Measurements from ENCODE around the gene CDH11. TPM values are rescaled to one million over a fixed set of nuclear protein-coding genes. Genes with fewer than 3 reads are reported as not detected.

CDH11 gene
- total RNA-seq, 4 donors from 2014 or later = 22.4 to 47.8 (median 35.6) TPM

DNA sequence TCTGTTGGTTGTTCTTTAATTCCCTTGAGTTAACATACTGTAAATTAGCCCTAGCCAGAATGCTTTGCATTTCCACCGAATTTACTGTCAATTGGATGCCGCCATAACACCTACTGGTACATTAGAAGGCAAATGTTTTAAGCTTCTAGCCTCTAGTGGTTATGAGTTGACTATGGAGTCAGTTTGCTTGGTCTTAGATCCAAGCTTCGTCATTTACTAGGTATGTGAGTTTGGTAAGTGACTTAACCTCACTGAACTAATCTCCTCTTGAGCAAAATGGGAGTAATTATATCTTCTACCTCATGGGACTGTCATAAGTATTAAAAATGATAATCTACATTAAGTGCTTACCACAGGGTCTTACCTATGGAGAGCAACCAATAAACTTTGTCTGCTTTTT lies 20.4 kb upstream of the CDH11 start:
- H3K27me3 ChIP-seq = no peaks in the 10 kb centered on the region
- H3K27ac ChIP-seq (replicated peaks in 1 of 4) = no peak overlapping the region
- no peaks in the 10 kb centered on the region for H3K4me1 ChIP-seq
- 95% methylated on average over 3 of the region's 3 CpGs for WGBS
- no peaks in the 10 kb centered on the region for H3K9me3 ChIP-seq
- H3K36me3 ChIP-seq = no peaks in the 10 kb centered on the region
- no peak overlapping the region for H3K4me3 ChIP-seq
- TF ChIP-seq, protein P1, sequence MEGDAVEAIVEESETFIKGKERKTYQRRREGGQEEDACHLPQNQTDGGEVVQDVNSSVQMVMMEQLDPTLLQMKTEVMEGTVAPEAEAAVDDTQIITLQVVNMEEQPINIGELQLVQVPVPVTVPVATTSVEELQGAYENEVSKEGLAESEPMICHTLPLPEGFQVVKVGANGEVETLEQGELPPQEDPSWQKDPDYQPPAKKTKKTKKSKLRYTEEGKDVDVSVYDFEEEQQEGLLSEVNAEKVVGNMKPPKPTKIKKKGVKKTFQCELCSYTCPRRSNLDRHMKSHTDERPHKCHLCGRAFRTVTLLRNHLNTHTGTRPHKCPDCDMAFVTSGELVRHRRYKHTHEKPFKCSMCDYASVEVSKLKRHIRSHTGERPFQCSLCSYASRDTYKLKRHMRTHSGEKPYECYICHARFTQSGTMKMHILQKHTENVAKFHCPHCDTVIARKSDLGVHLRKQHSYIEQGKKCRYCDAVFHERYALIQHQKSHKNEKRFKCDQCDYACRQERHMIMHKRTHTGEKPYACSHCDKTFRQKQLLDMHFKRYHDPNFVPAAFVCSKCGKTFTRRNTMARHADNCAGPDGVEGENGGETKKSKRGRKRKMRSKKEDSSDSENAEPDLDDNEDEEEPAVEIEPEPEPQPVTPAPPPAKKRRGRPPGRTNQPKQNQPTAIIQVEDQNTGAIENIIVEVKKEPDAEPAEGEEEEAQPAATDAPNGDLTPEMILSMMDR (IDR thresholded peaks at IDR 0.05) = no peak
- TF ChIP-seq EP300 (IDR thresholded peaks at IDR 0.05) (no peak), POLR2A (IDR thresholded peaks at IDR 0.05; ENCODE audit: low read depth) (no peak), POLR2AphosphoS5 (IDR thresholded peaks at IDR 0.05) (no peak)
- DNase-seq (ENCODE audit: extremely low spot score) = no peak
- intact Hi-C loops (cut with DNase I) = no loop called here

DNA sequence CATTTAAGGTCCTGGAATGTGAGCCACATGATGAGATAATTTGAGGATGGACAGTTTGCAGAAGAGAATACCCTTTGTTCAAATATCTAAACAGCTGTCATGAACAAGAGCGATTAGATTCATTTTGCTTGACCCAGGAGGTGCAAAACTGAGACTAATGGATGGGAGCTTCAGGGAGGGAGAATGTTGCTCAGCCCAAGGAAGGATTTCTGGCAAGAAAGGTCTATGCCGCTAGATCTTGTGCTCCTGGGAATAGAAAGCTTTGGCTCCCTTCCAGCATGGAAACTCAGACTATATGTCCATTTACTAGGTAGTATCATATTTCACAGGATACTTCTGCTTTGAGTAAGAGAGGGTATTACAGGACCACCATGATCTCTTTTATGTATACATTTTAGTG lies 14.8 kb upstream of the CDH11 start:
- no peaks in the 10 kb centered on the region for H3K9me3 ChIP-seq
- intact Hi-C loops (cut with DNase I) = no loop called here
- no peaks in the 10 kb centered on the region for H3K36me3 ChIP-seq
- H3K4me1 ChIP-seq = no peaks in the 10 kb centered on the region
- H3K4me3 ChIP-seq = no peak overlapping the region
- 47% methylated on average over 2 of the region's 2 CpGs for WGBS
- no peaks in the 10 kb centered on the region for H3K27me3 ChIP-seq
- H3K27ac ChIP-seq (replicated peaks in 1 of 4) = no peak overlapping the region
- peak; percentile 17 for DNase-seq (ENCODE audit: extremely low spot score)
- TF ChIP-seq EP300 (IDR thresholded peaks at IDR 0.05) (no peak), POLR2A (IDR thresholded peaks at IDR 0.05; ENCODE audit: low read depth) (no peak)

DNA sequence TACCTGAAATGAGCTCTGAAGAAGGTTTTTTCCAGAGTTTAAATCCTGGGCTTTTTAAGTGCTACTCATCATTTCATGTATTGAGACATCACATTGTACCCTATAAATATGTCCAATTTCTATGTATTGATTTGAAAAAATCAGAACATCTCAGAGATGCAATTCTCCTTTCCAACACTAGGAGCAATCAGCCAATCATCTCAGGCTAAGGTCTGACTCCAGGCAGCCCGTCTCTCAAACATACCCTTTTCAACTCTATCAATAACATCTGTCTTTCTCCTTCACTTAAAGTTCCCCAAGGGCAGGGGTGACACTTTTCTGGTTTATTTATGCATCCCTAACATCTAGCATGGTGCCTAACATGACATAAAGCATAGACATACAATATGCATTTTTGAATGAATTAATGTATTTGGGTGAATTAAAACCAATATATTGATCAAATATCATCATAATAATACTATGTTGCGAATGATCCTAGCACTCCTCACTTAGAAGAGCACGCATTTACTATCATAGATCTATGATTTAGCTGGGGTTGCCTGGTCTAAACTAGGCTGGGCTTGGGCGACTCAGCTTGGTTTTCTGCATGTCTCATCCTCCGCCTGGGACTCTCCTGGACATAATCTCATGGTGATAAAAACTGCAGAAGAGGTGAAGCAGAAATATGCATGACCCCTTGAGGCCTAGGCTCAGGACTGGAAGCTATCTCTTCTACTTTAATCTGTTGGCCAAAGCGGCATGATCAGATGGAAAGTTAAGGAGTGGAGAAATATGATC lies 5.2 kb upstream of the CDH11 start:
- DNase-seq (ENCODE audit: extremely low spot score) = peak; percentile 24
- H3K36me3 ChIP-seq = no peaks in the 10 kb centered on the region
- H3K4me3 ChIP-seq = no peak overlapping the region
- peaks cover 0 to 6% (median 0%) of the 10 kb centered on the region in 4 donors for H3K27me3 ChIP-seq
- peaks cover 6 to 28% (median 20%) of the 10 kb centered on the region in 4 donors for H3K4me1 ChIP-seq
- H3K27ac ChIP-seq (replicated peaks in 1 of 4) = no peak overlapping the region
- intact Hi-C loops (cut with DNase I) = no loop called here
- no peaks in the 10 kb centered on the region for H3K9me3 ChIP-seq
- WGBS = 97% methylated on average over 6 of the region's 6 CpGs
- no peak for TF ChIP-seq EP300 (IDR thresholded peaks at IDR 0.05)
- no peak for TF ChIP-seq POLR2A (IDR thresholded peaks at IDR 0.05; ENCODE audit: low read depth)
- TF ChIP-seq, protein P1 (IDR thresholded peaks at IDR 0.05) = peak in 1 of 3 experiments; percentile 44
- no peak for TF ChIP-seq POLR2AphosphoS5 (IDR thresholded peaks at IDR 0.05)

DNA sequence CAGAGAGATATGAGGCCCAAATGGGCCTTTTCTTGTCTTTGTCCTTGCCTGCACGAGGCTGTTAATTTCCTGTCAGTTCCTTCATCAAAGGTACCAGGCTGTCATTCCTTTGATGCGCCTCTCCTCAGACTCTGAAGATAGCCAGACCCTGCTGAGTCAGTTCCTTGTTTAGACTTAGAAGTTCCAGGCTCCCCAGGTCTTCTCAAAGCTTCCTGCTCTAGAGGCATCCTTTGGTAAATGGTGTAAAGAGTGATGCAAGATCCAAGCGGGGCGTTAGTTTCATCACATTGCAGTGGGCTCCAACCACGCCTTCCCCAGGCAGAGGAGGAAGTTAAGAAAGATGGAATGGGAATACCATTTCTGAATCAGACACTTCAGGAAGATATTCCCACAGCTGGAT lies 4.0 kb upstream of the CDH11 start:
- WGBS = 72% methylated on average over 5 of the region's 5 CpGs
- peak overlapping the region in 3 of 4 donors; percentile 12 to 48 (median 18) for H3K27ac ChIP-seq (replicated peaks in 1 of 4)
- DNase-seq (ENCODE audit: extremely low spot score) = peak; percentile 70
- TF ChIP-seq POLR2A (IDR thresholded peaks at IDR 0.05; ENCODE audit: low read depth) (no peak), POLR2AphosphoS5 (IDR thresholded peaks at IDR 0.05) (peak in 1 of 2 donors; percentile 31)
- peaks cover 6 to 32% (median 22%) of the 10 kb centered on the region in 4 donors for H3K4me1 ChIP-seq
- H3K27me3 ChIP-seq = peaks cover 0 to 7% (median 0%) of the 10 kb centered on the region in 4 donors
- intact Hi-C loops (cut with DNase I) = no loop called here
- H3K4me3 ChIP-seq = no peak overlapping the region
- H3K36me3 ChIP-seq = no peaks in the 10 kb centered on the region
- H3K9me3 ChIP-seq = no peaks in the 10 kb centered on the region

DNA sequence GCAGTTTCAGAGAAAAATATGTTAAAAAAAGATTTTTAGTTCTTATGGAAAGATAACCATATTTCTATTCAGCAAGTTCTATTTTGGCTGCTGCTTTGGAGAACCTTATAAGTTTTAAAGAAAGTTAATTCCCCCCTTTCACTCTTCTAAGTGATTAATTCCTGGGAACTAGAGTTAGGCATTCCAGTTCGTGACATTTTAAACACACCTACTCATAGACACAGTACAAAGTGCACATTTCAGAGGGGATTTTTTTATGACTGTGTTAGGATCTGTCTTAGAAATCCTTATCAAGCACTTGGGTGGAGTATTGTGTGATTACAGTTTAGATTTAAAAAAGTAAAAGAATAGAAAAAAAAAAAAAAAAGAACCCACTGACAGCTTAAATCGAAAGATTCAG lies 3.5 kb upstream of the CDH11 start:
- intact Hi-C loops (cut with DNase I) = no loop called here
- H3K27me3 ChIP-seq = peaks cover 0 to 7% (median 0%) of the 10 kb centered on the region in 4 donors
- H3K4me3 ChIP-seq = no peak overlapping the region
- H3K4me1 ChIP-seq = peaks cover 6 to 32% (median 26%) of the 10 kb centered on the region in 4 donors
- H3K27ac ChIP-seq (replicated peaks in 1 of 4) = peak overlapping the region in 3 of 4 donors; percentile 12 to 48 (median 18)
- H3K36me3 ChIP-seq = no peaks in the 10 kb centered on the region
- WGBS = 34% methylated on average over 2 of the region's 2 CpGs
- H3K9me3 ChIP-seq = no peaks in the 10 kb centered on the region
- DNase-seq (ENCODE audit: extremely low spot score) = no peak
- TF ChIP-seq POLR2A (IDR thresholded peaks at IDR 0.05; ENCODE audit: low read depth) = no peak
- no peak for TF ChIP-seq EP300 (IDR thresholded peaks at IDR 0.05)
- TF ChIP-seq, protein P1 (IDR thresholded peaks at IDR 0.05) = no peak
- no peak for TF ChIP-seq POLR2AphosphoS5 (IDR thresholded peaks at IDR 0.05)
